ENCODE measurements around the gene DCC.

The DCC gene

DNA sequence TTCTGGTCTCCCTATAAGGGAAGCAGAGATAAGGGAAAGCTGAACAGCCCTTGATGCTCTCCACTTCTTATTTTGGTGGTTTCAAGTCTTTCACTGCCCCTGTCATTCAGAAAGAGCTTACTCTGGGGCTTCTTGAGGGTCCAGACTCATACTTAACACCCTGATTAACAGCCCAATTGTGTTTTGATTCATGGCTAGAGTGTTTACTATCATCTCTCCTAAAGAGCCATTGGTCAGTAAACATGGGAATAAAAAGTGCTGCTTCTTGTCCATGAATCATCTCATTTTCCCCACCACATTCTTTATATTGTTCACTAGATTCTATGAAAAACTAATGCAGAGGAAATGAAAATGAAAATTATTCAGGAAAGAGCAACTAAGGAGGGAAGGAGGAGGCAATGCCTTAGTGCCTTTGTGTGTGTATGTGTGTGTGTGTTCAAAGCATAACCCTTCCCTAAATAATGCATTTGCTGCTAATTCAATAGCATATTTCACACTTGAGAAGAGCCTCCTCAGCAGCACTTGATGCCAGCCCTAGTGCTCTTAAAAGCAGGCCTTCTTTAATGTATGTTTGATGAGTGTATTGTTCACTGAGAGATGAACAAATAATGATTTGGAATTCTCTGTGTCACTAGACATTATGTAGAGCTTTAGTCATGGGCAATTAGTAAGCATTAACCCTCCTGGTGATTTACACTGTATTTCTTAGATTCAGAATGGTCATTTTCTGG is 63.5 kb downstream of the DCC start:
- no peak overlapping the region for H3K4me3 ChIP-seq (ENCODE audit: low read depth, low read length)
- no peak for DNase-seq (ENCODE audit: low read depth)

DNA sequence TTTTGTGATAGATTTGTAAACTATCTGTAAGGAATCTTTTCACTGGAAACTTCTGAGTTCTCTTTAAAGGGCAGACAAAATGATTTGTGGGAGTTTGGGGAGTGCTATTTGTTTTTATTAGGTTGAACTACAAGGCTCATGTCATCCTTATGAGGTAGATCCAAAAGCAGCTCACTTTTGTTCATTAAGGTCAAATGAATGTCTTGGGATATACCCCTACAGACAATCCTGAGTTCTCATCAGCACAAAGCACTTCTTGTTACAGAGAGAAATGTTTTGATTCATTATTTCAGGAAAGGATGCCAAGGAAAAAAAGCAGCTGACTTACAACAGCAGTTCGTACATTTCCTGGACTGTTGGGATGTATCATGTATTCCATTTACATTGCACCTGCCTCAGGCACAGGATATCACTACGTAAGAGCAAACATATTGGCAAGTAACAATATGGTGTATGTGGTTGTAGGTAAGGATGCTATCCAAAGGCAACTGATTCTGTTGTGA is 68.9 kb downstream of the DCC start:
- no peak for DNase-seq (ENCODE audit: low read depth)
- H3K4me3 ChIP-seq (ENCODE audit: low read depth, low read length), result no peak overlapping the region

DNA sequence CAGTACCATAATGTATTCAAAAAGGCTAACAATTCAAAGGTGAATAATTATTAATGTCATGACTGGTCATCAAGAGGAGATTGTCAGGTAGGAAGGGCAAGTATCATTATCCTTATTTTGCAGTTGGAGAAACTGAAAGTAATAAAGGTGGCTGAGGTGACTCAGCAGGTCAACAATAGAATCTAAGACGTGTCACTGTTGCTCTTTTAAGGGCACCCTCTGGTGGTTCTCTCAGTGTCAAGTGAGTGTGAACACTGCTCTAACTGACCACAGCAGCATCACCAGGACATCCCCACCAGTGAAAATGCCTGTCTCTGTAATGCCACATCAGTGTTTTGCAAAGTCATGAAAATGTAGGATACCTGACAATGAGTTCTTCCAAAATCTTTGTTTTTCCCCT is 69.7 kb downstream of the DCC start:
- H3K4me3 ChIP-seq (ENCODE audit: low read depth, low read length), result no peak overlapping the region
- no peak for DNase-seq (ENCODE audit: low read depth)

DNA sequence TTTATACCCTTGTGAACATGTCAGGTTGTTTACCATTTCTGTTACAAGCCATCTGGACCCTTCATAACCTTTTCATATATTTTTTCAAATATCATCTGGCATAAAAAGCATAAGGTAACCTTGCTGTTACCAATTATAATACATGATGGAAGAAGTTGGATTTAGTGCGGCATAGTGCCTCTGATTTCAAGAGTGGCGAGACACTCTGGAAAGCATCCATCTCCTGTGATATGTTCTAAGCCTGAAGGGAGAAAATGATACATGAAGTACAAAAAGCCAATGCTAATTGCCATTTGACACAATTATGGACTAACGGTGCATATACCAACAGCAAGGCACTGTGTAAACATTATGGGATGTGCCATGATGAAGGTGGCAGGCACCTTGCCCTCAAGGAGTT is 75.1 kb downstream of the DCC start:
- no peak overlapping the region for H3K4me3 ChIP-seq (ENCODE audit: low read depth, low read length)

DNA sequence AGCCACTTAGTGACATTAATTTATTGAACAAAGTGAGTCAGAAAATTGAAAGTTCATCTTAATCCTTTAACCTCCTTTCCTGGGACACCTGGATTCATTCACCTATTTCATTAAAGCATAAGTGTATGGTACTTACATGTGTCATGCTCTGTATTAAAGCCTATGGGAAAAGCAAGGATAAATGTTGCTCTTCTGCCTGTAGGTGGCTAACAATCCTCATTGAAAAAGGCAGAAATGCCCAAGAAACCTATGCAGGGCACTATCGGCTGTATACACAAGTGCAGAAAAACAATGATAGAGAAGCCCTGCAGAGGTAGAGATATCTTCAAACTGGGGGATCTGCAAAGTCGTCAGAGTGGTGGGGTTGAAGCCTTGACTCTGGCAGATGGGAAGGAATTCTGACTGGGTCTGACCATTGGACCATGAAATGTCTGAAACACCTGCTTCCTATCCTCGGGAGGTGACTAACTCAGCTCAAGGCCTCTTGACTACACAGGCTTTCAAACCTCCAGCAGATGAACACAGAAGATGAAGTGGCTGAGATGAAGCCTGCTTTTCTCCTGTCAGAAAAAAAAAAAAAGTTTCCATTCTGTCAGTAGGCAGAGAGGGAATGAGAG is 83.1 kb downstream of the DCC start:
- no peak overlapping the region for H3K4me3 ChIP-seq (ENCODE audit: low read depth, low read length)
- no peak for DNase-seq (ENCODE audit: low read depth)

More for the DNA sequence above, 75.1 kb downstream of the DCC start:
- DNase-seq (ENCODE audit: low read depth), result no peak

DNA sequence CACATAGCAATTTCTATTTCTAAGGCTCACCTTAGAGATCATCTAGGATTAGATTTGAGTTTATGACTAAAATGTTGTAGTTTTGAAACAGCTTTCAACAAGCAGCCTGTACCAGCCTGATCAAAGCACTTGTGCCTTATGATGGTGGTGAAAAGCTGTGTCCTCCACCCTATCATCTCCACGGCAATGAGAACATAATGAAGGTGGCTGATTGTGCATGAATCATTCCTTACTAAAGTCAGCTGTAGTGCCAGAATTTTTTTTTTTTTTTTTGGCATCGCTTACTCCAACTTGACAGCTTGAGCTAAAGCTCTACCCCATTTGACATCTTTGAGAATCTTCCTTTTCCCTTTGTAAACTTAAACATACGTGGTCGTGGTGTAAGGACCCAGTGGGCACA is 86.0 kb downstream of the DCC start:
- no peak for DNase-seq (ENCODE audit: low read depth)
- no peak overlapping the region for H3K4me3 ChIP-seq (ENCODE audit: low read depth, low read length)

DNA sequence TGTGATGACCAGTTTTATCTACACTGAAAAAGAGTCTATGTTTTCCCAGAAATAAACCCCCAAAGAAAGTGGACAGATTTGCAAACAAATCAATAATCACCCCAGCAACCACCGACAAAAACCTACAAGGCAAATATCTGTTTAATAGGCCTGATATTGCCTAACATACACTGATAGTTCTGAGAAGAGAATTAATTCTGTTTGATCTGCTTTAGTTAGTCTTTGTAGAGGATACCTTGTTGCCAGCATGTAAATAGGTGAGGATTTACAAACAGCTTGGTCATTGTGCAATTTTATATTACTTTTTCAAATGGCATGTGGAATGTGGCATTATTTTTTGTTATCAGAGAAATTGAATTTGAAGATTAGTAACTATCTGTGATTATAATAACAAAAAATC is 86.5 kb downstream of the DCC start:
- H3K4me3 ChIP-seq (ENCODE audit: low read depth, low read length), result no peak overlapping the region
- DNase-seq (ENCODE audit: low read depth), result no peak

DNA sequence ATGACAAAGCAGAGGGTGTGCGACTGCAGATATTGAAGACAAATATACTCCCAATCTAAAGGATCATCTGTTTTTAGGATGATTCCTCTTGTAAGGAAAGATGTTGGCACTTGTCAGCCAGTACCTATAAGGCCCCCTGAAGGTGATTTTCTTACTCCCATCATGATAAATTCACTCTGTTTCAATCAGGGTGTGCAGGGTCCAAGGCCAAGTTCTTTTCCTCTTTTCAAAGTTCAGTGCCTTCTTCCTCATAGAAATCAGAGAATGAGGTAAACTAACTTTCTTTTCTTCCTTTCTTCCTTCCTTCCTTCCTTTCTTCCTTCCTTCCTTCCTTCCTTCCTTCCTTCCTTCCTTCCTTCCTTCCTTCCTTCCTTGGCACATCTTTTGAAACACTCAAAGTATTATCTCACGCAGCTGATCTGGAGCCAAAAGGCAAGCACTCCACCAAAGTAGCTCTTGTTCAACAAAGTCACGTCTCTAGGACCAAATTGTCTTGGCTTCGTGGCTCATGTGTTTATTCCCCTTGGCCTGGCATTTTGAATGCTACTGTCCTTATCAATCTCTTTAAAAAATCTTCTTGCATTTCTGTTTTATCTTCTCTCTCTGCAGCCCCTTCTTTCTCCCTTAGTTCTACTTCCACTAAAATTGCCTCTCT is 87.7 kb downstream of the DCC start:
- H3K4me3 ChIP-seq (ENCODE audit: low read depth, low read length), result no peak overlapping the region
- DNase-seq (ENCODE audit: low read depth), result no peak

DNA sequence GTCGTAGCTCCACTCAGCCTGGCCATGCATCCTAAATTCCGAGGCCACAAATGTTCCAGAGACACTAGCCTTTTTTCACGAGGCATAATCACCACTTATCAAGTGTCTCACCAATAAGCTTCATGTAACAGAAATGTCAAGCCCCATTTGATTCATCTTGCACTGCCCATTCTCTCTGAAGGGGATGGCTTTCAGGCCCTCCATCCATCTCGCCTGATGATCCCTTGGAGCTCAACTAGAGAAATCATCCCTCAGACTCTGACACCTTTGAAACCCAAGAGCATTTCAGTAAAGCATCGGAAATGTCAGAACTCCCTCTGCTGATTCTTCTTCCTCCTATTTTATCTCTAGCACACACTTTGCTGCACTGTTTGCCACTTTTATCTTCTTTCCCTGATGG is 91.7 kb downstream of the DCC start:
- DNase-seq (ENCODE audit: low read depth), result no peak

DNA sequence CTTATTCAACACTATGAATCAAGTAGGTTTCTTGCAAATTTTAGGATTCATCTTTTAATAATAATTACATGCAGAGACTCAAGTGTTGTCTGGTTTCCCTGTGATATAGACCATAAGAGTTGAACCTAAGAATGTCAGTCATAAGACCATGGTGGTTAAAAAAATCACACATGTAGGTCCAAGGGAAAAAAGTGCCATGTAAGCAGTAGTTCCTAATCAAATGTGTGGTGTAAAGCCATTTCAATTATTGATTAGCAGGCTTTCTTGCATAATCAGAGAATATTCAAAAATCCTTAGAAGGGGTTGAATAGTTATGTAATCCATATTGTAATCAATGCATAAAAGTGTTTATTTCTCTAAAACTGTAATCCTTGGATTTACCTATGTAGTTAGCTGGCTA is 93.8 kb downstream of the DCC start:
- no peak for DNase-seq (ENCODE audit: low read depth)

More for the DNA sequence above, 91.7 kb downstream of the DCC start:
- H3K4me3 ChIP-seq (ENCODE audit: low read depth, low read length), result no peak overlapping the region

DNA sequence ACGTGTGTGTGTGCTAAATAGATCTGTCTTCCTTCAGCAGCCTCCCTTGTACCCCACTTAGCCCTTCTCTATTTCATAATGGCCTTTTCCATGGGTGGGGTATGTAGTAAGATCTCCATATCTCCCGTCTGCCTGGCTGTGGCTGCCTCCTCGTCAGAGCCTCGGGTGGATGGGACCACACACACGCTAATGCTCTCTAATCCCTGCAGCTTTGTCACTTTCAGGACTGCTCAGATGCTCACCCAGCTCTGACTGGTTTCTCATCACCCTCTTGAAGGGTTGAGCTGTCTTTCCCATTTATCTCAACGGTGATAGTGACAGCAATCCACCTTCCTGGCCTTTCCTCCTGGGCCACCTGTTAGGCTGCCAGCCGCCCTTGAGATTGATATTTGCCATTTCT is 95.3 kb downstream of the DCC start:
- DNase-seq (ENCODE audit: low read depth), result no peak
- no peak overlapping the region for H3K4me3 ChIP-seq (ENCODE audit: low read depth, low read length)

More for the DNA sequence above, 93.8 kb downstream of the DCC start:
- H3K4me3 ChIP-seq (ENCODE audit: low read depth, low read length), result no peak overlapping the region

DNA sequence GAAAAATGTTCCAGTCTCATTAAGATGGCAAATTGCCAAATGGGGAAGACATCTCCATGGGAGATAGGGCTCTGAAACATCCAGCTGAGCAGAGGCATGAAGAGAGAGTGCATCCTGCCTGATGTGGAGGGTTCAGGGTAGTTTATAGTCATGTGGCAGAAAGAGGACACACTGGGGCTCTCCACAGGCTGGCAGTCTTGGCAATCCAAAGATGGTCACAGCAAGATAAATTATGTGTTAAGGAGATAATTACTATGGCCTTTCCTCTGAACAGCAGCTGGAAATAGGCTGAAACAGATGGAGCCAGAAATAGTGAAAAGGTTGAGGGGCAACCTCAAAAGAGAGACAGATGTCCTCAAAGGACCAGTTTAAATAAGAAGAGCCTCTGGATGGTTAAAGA is 97.2 kb downstream of the DCC start:
- no peak for DNase-seq (ENCODE audit: low read depth)
- no peak overlapping the region for H3K4me3 ChIP-seq (ENCODE audit: low read depth, low read length)

DNA sequence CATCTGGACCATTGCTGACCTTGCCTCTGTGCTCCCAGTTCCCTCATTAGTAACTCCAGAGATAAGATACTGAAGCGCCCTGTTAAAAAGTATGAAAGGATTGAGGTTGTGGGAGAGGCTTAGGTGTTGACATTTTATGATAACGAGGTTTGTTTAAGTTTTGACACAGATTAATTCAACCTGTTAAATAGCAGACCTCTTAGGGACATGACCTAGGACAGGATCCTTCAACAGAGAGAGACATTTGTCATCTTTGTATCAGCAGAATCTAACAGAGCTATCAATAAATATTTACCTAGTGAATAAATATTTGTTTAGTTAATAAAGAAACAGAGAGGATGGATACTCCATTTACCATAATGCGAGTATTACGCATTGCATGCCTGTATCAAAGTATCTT is 99.5 kb downstream of the DCC start:
- DNase-seq (ENCODE audit: low read depth), result no peak
- H3K4me3 ChIP-seq (ENCODE audit: low read depth, low read length), result no peak overlapping the region

DNA sequence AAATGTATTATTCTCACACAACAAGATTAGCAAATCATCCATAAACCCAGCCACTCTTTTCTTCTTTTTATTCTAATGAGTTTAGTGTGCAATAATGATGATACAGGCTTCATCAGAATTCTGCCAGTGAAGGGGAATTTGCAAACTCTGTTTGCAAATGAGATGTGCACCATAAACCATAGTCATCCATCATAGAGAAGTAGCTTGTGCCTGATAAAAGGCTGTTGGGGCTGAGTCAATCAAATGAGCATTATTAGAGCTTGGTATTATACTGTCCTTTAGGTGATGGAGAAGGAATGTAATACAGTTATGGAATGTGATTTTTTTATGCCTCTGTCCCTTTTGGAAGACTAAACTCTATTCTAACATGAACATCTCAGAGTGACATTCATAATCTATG is 101.8 kb downstream of the DCC start:
- DNase-seq (ENCODE audit: low read depth), result no peak
- no peak overlapping the region for H3K4me3 ChIP-seq (ENCODE audit: low read depth, low read length)

DNA sequence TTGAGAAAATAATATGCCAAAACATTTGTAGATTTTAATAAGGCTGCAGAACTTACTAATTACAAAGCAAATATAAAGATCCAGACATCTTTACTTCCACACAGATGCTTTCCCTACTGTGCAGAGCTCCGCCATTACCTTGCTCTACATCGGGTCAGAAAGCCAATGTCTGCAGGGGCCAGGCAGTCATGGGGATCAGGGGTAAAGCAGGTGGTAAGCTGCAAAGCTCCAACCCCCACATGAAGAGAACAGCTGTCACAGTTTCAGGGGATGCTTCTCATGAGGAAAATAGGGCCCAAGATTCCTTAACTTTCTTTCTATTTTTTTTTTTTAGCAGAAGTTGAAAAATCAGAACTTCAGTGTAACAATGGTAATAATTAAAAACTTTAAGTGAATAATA is 102.7 kb downstream of the DCC start:
- no peak for DNase-seq (ENCODE audit: low read depth)
- no peak overlapping the region for H3K4me3 ChIP-seq (ENCODE audit: low read depth, low read length)

DNA sequence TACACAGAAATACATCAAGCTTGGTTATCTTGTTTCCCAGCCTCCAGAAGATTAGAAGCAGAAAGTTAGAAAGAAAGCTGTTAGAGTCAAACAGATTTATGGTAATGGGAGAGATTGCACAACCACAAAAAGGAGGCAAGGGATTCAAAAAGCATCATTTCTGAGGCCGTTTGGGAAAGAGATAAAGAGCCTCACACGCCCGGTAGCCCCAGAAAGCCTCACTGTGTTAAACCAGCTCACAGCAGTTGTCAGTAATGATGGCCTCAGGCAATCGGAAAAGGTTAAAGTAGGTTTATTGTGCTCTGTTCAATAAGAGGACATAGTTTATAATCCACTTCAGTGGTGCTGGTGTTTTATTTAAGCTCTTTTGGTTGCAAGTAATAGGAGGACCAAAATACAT is 111.3 kb downstream of the DCC start:
- H3K4me3 ChIP-seq (ENCODE audit: low read depth, low read length), result no peak overlapping the region
- DNase-seq (ENCODE audit: low read depth), result no peak

DNA sequence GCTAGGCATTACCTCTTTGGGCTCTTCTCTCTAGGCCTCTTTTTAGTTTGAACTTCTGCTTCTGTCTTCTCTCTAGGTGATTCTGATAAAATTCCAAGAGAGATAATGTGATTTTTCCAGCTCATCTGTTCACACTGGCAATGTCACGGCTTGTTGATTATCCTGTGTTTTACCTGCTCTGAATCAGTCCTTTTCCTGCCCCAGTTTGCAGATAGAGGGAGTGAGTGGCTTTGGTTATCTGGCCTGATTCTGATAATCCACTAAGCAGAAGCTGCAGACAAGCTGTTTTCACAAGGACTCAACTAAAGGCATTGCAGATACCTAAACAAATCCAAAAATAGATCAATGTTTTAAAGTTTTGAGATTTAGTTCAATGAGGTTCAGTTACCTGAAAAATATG is 111.9 kb downstream of the DCC start:
- DNase-seq (ENCODE audit: low read depth), result no peak
- no peak overlapping the region for H3K4me3 ChIP-seq (ENCODE audit: low read depth, low read length)

DNA sequence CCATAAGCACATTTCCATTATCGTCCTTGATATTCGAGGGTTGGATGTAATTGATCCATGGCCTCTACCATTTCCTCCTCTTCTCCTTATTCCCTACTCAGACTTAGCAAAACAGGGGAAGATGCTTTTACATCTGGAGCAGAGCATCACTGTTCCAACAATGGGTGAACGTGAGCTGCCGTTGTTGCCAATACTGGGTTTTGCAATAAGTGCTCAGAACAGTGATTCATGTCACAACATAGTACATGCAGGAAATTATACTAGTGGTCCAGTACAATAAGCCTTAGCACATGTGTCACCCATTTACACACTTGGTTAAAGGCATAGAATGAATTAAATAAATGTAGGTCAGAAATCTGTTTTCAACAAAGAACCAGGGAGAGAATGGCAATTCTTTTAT is 112.4 kb downstream of the DCC start:
- peak; percentile 15 for DNase-seq (ENCODE audit: low read depth)
- no peak overlapping the region for H3K4me3 ChIP-seq (ENCODE audit: low read depth, low read length)

DNA sequence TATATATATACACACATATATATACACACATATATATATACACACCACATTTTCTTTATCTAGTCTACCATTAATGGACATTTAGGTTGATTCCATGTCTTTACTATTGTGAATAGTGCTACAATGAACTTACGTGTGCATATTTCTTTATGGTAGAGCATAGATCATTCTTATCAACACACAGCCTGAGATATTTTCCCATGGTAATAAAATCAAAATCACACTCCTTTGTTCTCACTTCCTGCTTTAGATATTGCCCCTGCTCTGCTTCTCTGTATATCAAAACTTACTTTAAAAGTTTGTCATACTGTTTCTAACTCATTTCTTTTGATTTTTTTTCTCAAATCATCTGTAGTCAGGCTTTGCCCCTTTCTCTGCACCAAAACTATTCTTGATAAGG is 119.9 kb downstream of the DCC start:
- no peak for DNase-seq (ENCODE audit: low read depth)
- H3K4me3 ChIP-seq (ENCODE audit: low read depth, low read length), result no peak overlapping the region

DNA sequence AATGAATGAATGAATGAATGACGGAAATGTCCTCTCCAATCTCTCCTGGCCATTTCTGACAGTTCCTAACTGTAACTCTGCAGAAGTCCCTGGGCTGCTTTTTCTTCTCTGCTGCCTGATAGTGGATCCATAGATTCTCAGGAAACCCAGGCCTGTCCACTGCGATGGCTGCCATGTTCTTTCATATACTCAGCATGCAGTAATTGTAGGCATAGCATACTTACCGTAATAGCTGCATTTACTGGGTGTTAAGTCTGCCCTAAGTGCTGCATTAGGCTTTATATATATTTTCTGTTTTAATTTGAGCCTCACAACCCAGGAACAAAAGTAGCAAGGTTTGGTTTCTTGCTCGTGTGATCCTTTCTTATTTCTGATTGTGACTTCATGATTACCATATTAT is 122.9 kb downstream of the DCC start:
- DNase-seq (ENCODE audit: low read depth), result no peak

DNA sequence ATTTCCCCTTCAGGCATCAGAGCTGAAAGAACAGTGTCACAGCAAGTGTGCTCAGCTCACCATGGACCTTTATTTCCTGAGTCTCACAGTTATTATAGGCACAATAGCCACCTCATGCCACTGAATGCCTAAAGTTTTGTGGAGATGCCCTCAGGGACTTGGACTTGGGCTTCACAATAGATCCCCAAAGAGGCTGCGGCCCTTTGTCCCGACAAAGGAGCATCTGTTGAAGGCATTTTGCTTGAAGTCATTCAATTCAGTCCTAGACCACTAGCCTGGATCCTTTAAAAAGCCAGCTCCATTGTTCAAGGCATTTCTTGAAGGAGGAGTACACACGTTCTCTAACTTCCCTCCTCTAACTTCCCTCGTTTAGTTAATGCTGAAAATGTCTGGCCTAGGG is 125.4 kb downstream of the DCC start:
- no peak overlapping the region for H3K4me3 ChIP-seq (ENCODE audit: low read depth, low read length)
- DNase-seq (ENCODE audit: low read depth), result no peak

More for the DNA sequence above, 122.9 kb downstream of the DCC start:
- H3K4me3 ChIP-seq (ENCODE audit: low read depth, low read length), result no peak overlapping the region

All from skeletal muscle cell (primary cell).